ENCODE measurements around the gene MAGI3.
A peak's percentile ranks its signal among the peaks of the same experiment; 100 is the strongest.

Gene MAGI3

DNA sequence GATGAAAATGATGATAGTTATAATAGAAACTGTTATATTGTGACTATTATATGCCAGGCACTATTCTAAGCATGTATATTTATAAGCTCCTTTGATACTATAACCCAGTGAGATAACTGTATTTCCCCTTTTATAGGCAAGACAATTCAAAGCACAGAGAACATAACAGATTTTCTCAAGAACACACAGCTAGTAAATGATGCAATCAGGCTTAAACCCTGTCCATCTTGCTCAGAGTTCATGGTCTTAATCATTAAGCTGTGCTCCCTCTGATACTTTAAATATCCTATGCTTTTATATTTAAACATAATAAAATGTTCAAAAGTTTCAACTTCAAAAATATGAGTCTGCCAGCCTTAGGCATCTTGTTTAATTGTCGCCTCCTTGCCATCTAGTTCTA lies 280.3 kb downstream of the MAGI3 start:
- no peak for DNase-seq
- Mint-ChIP-seq H3K27ac (no peak overlapping the region), H3K4me3 (no peak overlapping the region), H3K27me3 (ENCODE audit: low read depth, poor library complexity) (no peaks in the 10 kb centered on the region), H3K4me1 (no peaks in the 10 kb centered on the region), H3K9me3 (peaks cover 11% of the 10 kb centered on the region), H3K36me3 (ENCODE audit: low read depth) (peaks cover 30% of the 10 kb centered on the region)
- TF ChIP-seq, protein P1, sequence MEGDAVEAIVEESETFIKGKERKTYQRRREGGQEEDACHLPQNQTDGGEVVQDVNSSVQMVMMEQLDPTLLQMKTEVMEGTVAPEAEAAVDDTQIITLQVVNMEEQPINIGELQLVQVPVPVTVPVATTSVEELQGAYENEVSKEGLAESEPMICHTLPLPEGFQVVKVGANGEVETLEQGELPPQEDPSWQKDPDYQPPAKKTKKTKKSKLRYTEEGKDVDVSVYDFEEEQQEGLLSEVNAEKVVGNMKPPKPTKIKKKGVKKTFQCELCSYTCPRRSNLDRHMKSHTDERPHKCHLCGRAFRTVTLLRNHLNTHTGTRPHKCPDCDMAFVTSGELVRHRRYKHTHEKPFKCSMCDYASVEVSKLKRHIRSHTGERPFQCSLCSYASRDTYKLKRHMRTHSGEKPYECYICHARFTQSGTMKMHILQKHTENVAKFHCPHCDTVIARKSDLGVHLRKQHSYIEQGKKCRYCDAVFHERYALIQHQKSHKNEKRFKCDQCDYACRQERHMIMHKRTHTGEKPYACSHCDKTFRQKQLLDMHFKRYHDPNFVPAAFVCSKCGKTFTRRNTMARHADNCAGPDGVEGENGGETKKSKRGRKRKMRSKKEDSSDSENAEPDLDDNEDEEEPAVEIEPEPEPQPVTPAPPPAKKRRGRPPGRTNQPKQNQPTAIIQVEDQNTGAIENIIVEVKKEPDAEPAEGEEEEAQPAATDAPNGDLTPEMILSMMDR (IDR thresholded peaks at IDR 0.05) = no peak

DNA sequence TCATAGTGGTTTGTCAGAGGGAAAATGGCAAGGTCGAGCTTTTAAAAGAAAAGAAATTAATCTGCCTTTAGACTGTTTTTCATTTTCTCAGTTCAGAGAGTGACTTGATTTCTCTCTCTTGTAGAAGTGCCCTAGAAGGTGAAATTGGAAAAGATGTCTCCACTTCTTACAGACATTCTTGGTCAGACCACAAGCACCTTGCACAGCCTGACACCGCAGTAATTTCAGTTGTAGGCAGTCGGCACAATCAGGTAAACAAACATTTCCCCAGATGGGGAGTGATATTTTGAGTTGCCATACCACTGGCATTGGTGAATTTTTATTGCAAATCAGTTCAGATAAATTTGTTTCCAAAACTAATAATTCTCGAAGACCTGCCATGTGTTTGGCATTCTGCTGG lies 282.2 kb downstream of the MAGI3 start:
- Mint-ChIP-seq H3K27ac (no peak overlapping the region), H3K4me1 (peaks cover 9% of the 10 kb centered on the region), H3K27me3 (ENCODE audit: low read depth, poor library complexity) (no peaks in the 10 kb centered on the region), H3K36me3 (ENCODE audit: low read depth) (peaks cover 21% of the 10 kb centered on the region), H3K9me3 (peaks cover 3% of the 10 kb centered on the region), H3K4me3 (no peak overlapping the region)
- DNase-seq = no peak
- TF ChIP-seq, protein P1 (IDR thresholded peaks at IDR 0.05) = no peak

DNA sequence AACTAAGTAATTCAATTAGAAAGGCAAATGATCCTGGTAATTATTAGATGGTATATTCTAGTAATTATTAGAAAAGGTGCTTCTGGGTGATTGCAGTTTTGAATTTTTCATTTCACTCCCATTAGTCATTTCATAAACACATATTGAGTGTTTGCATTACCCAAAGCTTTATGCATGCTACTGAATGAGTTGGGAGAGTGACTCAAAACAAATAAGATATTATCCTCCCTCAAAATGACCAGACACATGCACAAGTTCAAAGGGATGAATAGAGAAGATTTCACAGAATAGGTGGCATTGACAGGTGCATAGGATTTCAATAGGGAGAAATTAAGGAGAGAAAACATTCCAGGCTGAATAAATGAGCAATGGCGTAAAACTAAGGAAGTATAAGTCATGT lies 284.3 kb downstream of the MAGI3 start:
- TF ChIP-seq, protein P1 (IDR thresholded peaks at IDR 0.05) = no peak
- H3K4me1 Mint-ChIP-seq = peaks cover 16% of the 10 kb centered on the region
- DNase-seq = no peak
- H3K36me3 Mint-ChIP-seq (ENCODE audit: low read depth) = peaks cover 16% of the 10 kb centered on the region
- H3K9me3 Mint-ChIP-seq = no peaks in the 10 kb centered on the region
- no peaks in the 10 kb centered on the region for H3K27me3 Mint-ChIP-seq (ENCODE audit: low read depth, poor library complexity)
- H3K4me3 Mint-ChIP-seq = no peak overlapping the region
- no peak overlapping the region for H3K27ac Mint-ChIP-seq

DNA sequence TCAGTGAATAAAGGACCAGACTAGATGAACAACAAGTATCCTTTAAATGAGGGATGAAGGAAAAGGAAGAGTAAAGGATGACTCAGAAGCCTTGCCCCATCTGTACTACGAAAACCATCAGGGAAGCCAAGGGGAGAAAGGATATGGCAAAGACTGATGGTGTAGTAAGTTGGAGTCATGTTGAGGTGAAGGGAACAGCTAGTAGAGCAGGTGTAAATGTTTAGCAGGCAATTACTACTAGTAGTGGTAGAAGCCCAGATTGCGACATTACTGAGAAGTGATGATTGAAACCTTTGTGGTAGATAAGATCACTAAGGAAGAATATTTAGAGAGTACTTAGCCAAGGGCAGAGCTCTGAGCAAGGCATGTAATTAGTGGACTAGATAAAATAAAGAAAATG lies 285.0 kb downstream of the MAGI3 start:
- H3K27ac Mint-ChIP-seq = no peak overlapping the region

DNA sequence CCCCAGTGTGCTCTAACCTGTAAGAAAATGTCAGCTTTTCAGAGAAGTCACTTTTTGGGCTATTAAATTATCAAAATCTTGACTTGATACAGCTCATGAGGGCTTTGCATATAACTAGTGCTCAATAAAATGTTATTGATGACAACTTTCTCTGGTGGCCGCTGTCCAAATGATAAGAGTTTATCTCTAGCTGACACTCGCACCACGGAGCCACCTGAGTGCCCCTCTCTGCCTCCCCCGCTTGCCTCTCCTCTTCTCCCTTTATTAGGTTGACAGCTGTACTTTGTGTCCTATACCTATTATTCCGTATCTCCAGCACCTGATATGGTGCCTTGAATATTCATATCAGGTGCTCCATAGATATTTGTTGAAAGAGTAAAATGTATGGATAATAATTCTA lies 286.2 kb downstream of the MAGI3 start:
- Mint-ChIP-seq H3K36me3 (ENCODE audit: low read depth) (peaks cover 21% of the 10 kb centered on the region), H3K27me3 (ENCODE audit: low read depth, poor library complexity) (no peaks in the 10 kb centered on the region), H3K4me3 (no peak overlapping the region), H3K9me3 (no peaks in the 10 kb centered on the region), H3K27ac (no peak overlapping the region), H3K4me1 (peaks cover 16% of the 10 kb centered on the region)
- DNase-seq = no peak
- TF ChIP-seq, protein P1 (IDR thresholded peaks at IDR 0.05) = no peak

More for the DNA sequence above, 285.0 kb downstream of the MAGI3 start:
- Mint-ChIP-seq H3K9me3 (no peaks in the 10 kb centered on the region), H3K27me3 (ENCODE audit: low read depth, poor library complexity) (no peaks in the 10 kb centered on the region), H3K4me1 (peaks cover 16% of the 10 kb centered on the region), H3K36me3 (ENCODE audit: low read depth) (peaks cover 16% of the 10 kb centered on the region), H3K4me3 (no peak overlapping the region)
- TF ChIP-seq, protein P1 (IDR thresholded peaks at IDR 0.05) = no peak
- no peak for DNase-seq

DNA sequence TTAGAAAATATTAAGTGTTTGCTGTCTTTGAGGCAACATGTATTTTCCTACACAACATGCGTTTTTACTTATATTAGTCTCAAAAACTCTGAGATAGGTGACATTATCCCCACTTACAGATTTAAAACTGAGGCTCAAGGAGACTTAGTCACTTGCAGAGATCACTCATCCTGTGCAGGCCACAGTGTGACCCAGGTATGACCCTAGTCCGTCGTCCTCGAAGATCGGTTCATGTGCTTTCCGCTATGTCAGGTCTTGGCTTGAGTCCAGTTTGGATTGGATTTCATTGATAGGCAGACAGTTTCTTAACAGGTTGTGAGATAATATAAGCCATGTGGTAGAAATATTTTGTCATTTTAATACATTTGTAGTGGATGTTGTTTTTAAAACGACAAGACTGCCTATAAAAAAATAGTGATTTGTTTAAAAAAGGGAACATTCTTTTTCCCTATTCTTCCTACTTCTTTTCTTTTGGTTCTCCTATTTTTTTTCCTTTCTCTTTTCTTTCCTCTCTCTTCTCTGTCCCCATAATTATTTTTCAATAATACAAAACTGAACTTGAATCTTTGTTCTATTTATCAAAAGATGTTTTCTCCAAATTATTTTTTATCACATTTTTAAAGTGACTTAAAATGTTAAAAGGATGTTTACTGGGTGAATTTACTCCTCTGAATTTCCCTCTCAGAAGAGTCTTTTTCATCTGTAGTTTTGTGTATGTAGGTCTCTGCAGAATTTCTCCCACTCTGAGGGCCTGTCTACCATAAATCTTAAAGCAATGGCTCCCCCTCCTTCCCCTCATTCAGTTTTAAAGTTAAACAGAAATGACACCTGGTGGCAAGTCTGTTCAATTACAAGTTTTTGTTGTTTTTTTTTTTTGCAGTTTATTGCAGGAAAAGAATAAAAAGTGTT lies 287.2 kb downstream of the MAGI3 start:
- peak; percentile 28 for DNase-seq
- Mint-ChIP-seq H3K27ac (peak overlapping the region; percentile 10), H3K9me3 (no peaks in the 10 kb centered on the region), H3K36me3 (ENCODE audit: low read depth) (peaks cover 21% of the 10 kb centered on the region), H3K4me3 (peak overlapping the region; percentile 41), H3K4me1 (peaks cover 16% of the 10 kb centered on the region), H3K27me3 (ENCODE audit: low read depth, poor library complexity) (no peaks in the 10 kb centered on the region)
- TF ChIP-seq, protein P1 (IDR thresholded peaks at IDR 0.05) = peak; percentile 60

All from nephron progenitor cell (in vitro differentiated cells).